Liver (tissue), 9 donors: Measurements from ENCODE around the gene CLK3. TPM values are rescaled to one million over a fixed set of nuclear protein-coding genes. Genes with fewer than 3 reads are reported as not detected.

ENCODE experiments used
- DNase-seq: peaks from one replicate; pipeline ENCODE4 v3.0.0-alpha.2; 2017; ENCODE audit warnings: low spot score
- H3K27ac ChIP-seq, 2 donors: one replicate each; pipeline ENCODE4 v1.7.0; 2013; ENCODE audit warnings: inconsistent platforms in 2 of 2, low read length in 2 of 2, control low read depth in 1 of 2, low read depth in 1 of 2, mild to moderate bottlenecking in 1 of 2
- H3K27me3 ChIP-seq, 4 donors: one replicate each; pipeline versions ENCODE4 v1.6.1 to v1.7.0; 2013; ENCODE audit warnings: low read length in 3 of 4, inconsistent platforms in 1 of 4, mild to moderate bottlenecking in 1 of 4, moderate library complexity in 1 of 4; ENCODE audit not compliant: control insufficient read depth in 4 of 4, insufficient read depth in 4 of 4
- H3K36me3 ChIP-seq, 4 donors: one replicate each; pipeline versions ENCODE4 v1.6.1 to v1.7.0; 2013; ENCODE audit warnings: low read length in 3 of 4, mild to moderate bottlenecking in 3 of 4, low read depth in 1 of 4, moderate library complexity in 1 of 4; ENCODE audit not compliant: control insufficient read depth in 4 of 4, insufficient read depth in 3 of 4
- H3K4me1 ChIP-seq, 4 donors: one replicate each; pipeline versions ENCODE4 v1.6.1 to v1.7.0; 2013; ENCODE audit warnings: low read length in 3 of 4, mild to moderate bottlenecking in 3 of 4, moderate library complexity in 1 of 4; ENCODE audit not compliant: control insufficient read depth in 4 of 4, insufficient read depth in 4 of 4
- H3K4me3 ChIP-seq, 3 donors: one replicate each; pipeline versions ENCODE4 v1.6.1 to v1.7.0; 2013; ENCODE audit warnings: low read length in 3 of 3, control low read depth in 1 of 3, low read depth in 1 of 3, mild to moderate bottlenecking in 1 of 3
- H3K9ac ChIP-seq, 2 donors: one replicate each; pipeline ENCODE4 v1.7.0; 2013; ENCODE audit warnings: low read length in 2 of 2, mild to moderate bottlenecking in 2 of 2, moderate library complexity in 2 of 2, control low read depth in 1 of 2, low read depth in 1 of 2
- H3K9me3 ChIP-seq, 4 donors: one replicate each; pipeline versions ENCODE4 v1.6.1 to v1.7.0; 2013; ENCODE audit warnings: low read length in 3 of 4; ENCODE audit not compliant: control insufficient read depth in 4 of 4
- CTCF ChIP-seq: fragments of 150-350 bp; IDR thresholded peaks from 2 replicates; pipeline ENCODE4 v1.5.1; 2017; ENCODE audit warnings: improper control_type of control experiment, low read depth, low read length; ENCODE audit not compliant: missing input control
- EGR1 ChIP-seq, 2 donors: IDR thresholded peaks; 2 replicates each; pipeline ENCODE4 v1.6.1; 2016 to 2018; ENCODE audit warnings: antibody characterized with exemption in 2 of 2, low read depth in 2 of 2
- FOXA1 ChIP-seq: IDR thresholded peaks from 2 replicates; pipeline ENCODE4 v1.6.1; 2016; ENCODE audit warnings: antibody characterized with exemption
- GABPA ChIP-seq, 2 donors: IDR thresholded peaks in 1 of 2; conservative IDR thresholded peaks in 1 of 2; 2 replicates each; pipeline ENCODE4 v1.6.1; 2016; ENCODE audit warnings: antibody characterized with exemption in 2 of 2, mild to moderate bottlenecking in 1 of 2, moderate library complexity in 1 of 2
- HNF4A ChIP-seq, 2 donors: conservative IDR thresholded peaks; 2 replicates each; pipeline ENCODE4 v1.6.1; 2016; ENCODE audit warnings: antibody characterized with exemption in 2 of 2, mild to moderate bottlenecking in 2 of 2
- HNF4G ChIP-seq: IDR thresholded peaks from 2 replicates; pipeline ENCODE4 v1.6.1; 2016; ENCODE audit warnings: antibody characterized with exemption
- JUND ChIP-seq, 2 donors: IDR thresholded peaks; 2 replicates each; pipeline ENCODE4 v1.6.1; 2016; ENCODE audit warnings: antibody characterized with exemption in 2 of 2
- NR2F2 ChIP-seq: IDR thresholded peaks from 2 replicates; pipeline ENCODE4 v1.6.1; 2016; ENCODE audit warnings: antibody characterized with exemption
- RAD21 ChIP-seq, 2 donors: IDR thresholded peaks; 2 replicates each; pipeline ENCODE4 v1.6.1; 2016; ENCODE audit warnings: antibody characterized with exemption in 2 of 2, mild to moderate bottlenecking in 2 of 2
- REST ChIP-seq: IDR thresholded peaks from 2 replicates; pipeline ENCODE4 v1.6.1; 2016; ENCODE audit warnings: antibody characterized with exemption, mild to moderate bottlenecking
- RXRA ChIP-seq, 2 donors: IDR thresholded peaks; 2 replicates each; pipeline ENCODE4 v1.6.1; 2017 to 2018; ENCODE audit warnings: antibody characterized with exemption in 2 of 2, mild to moderate bottlenecking in 1 of 2
- SP1 ChIP-seq: IDR thresholded peaks from 2 replicates; pipeline ENCODE4 v1.6.1; 2018; ENCODE audit warnings: antibody characterized with exemption, mild to moderate bottlenecking
- YY1 ChIP-seq: IDR thresholded peaks from 2 replicates; pipeline ENCODE4 v1.6.1; 2016; ENCODE audit warnings: antibody characterized with exemption, mild to moderate bottlenecking
- ZBTB33 ChIP-seq: IDR thresholded peaks from 2 replicates; pipeline ENCODE4 v1.6.1; 2016; ENCODE audit warnings: antibody characterized with exemption
- WGBS: extraction: QIAGEN DNeasy Blood & Tissue Kit; methylation state at CpG from one replicate; pipeline ENCODE4 v1.1.7; 2013; 5-methylcytosine and 5-hydroxymethylcytosine counted together
- polyA plus RNA-seq, 2 donors: library from polyadenylated mRNA; stranded (reverse) in 1 of 2; unstranded in 1 of 2; fragments of 200-250 nt in 1 of 2; fragments of >200 nt in 1 of 2; fragmentation: Nextera tagmentation in 1 of 2; extraction: Ambion mirVana in 1 of 2; gene quantifications; one replicate each; pipeline versions ENCODE4 v1.2.1 to v1.2.3, GENCODE V29; 2013 to 2015
- total RNA-seq, 2 donors: library from RNA; depleted of rRNA; stranded (reverse); fragments of >200 nt; gene quantifications; one replicate each; pipeline ENCODE4 v1.2.3, GENCODE V29; 2014
- TF ChIP-seq, protein P1 (sequence below): IDR thresholded peaks from 2 replicates; pipeline ENCODE4 v1.6.1; 2016; ENCODE audit warnings: antibody characterized with exemption
- donor health status: healthy.
- donor health status: healthy.
- donor health status: healthy.
- donor health status: healthy.
- donor health status: healthy.

The CLK3 gene
- total and polyA plus RNA-seq, 4 donors, result 20.1 to 66.8 (median 28.4) TPM

DNA sequence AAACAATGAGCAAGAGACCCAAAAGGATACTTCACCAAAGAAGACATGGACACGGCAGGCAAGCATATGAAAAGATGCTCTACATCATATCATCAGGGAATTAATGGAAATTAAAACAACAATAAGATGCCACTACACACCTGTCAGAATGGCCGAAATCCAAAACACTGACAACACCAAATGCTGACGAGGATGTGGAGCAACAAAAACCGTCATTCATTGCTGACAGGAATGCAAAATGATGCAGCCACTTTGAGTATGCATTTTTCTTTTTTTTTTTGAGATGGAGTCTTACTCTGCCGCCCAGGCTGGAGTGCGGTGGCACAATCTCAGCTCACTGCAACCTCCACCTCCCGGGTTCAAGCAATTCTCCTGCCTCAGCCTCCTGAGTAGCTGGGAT, 61.2 kb downstream of the CLK3 start:
- H3K9me3 ChIP-seq, result no peaks in the 10 kb centered on the region
- no peak overlapping the region for H3K9ac ChIP-seq
- no peaks in the 10 kb centered on the region for H3K27me3 ChIP-seq
- no peak overlapping the region for H3K4me3 ChIP-seq
- H3K27ac ChIP-seq, result no peak overlapping the region
- TF ChIP-seq JUND (IDR thresholded peaks at IDR 0.05), result no peak
- no peak for TF ChIP-seq REST
- TF ChIP-seq SP1, result no peak
- no peak for TF ChIP-seq HNF4A (conservative IDR thresholded peaks at IDR 0.05)
- TF ChIP-seq NR2F2, result no peak
- no peak for TF ChIP-seq CTCF
- no peak for TF ChIP-seq FOXA1
- no peak for TF ChIP-seq ZBTB33
- TF ChIP-seq, protein P1, sequence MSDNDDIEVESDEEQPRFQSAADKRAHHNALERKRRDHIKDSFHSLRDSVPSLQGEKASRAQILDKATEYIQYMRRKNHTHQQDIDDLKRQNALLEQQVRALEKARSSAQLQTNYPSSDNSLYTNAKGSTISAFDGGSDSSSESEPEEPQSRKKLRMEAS, result no peak
- no peak for TF ChIP-seq GABPA (IDR thresholded peaks at IDR 0.05 in 1 of 2, conservative IDR thresholded peaks at IDR 0.05 in 1 of 2)
- TF ChIP-seq HNF4G, result no peak
- no peak for TF ChIP-seq RAD21 (IDR thresholded peaks at IDR 0.05)
- TF ChIP-seq EGR1 (IDR thresholded peaks at IDR 0.05; ENCODE audit: low read depth in 2 of 2), result no peak
- no peak for TF ChIP-seq YY1
- no peak for TF ChIP-seq RXRA (IDR thresholded peaks at IDR 0.05)
- 97% methylated on average over 7 of the region's 7 CpGs for WGBS
- peaks cover 1 to 14% (median 6%) of the 10 kb centered on the region in 4 donors for H3K36me3 ChIP-seq
- DNase-seq, result no peak
- peaks cover 0 to 1% (median 0%) of the 10 kb centered on the region in 4 donors for H3K4me1 ChIP-seq

Other genes with a start within 250 kb of the CLK3 start
- gene CYP11A1, start 248.2 kb upstream of the CLK3 start, total RNA-seq, result 1 to 10 TPM in 1 of 2 donors, under 1 TPM in 1; 0.47 to 2.3 TPM
- 1 to 10 TPM; 1.5 to 2.2 TPM for gene CYP11A1, start 248.2 kb upstream of the CLK3 start, polyA plus RNA-seq
- gene SEMA7A, start 181.9 kb upstream of the CLK3 start, total RNA-seq, result 10 to 100 TPM in 1 of 2 donors, 1 to 10 TPM in 1; 1.4 to 18.1 TPM
- gene SEMA7A, start 181.9 kb upstream of the CLK3 start, polyA plus RNA-seq, result 1 to 10 TPM in 1 of 2 donors, under 1 TPM in 1; 0.14 to 1.4 TPM
- 10 to 100 TPM; 12.7 to 17.6 TPM for gene UBL7, start 154.7 kb upstream of the CLK3 start, total RNA-seq
- 10 to 100 TPM; 18.9 to 19.5 TPM for gene UBL7, start 154.7 kb upstream of the CLK3 start, polyA plus RNA-seq
- gene ARID3B, start 74.6 kb upstream of the CLK3 start, total RNA-seq, result 1 to 10 TPM; 3.6 to 6.6 TPM
- 1 to 10 TPM; 1.4 to 1.8 TPM for gene ARID3B, start 74.6 kb upstream of the CLK3 start, polyA plus RNA-seq
- 1 to 10 TPM; 7.5 to 9.5 TPM for gene EDC3, start 80.2 kb downstream of the CLK3 start, total RNA-seq
- 1 to 10 TPM; 5.8 to 7.4 TPM for gene EDC3, start 80.2 kb downstream of the CLK3 start, polyA plus RNA-seq
- gene CYP1A1, start 109.7 kb downstream of the CLK3 start, total RNA-seq, result 1 to 10 TPM in 1 of 2 donors, under 1 TPM in 1; 0.19 to 4.4 TPM
- 1 to 10 TPM; 1.0 to 1.4 TPM for gene CYP1A1, start 109.7 kb downstream of the CLK3 start, polyA plus RNA-seq
- 10 to 100 TPM in 1 of 2 donors, not detected in 1; 32.5 TPM for gene CYP1A2, start 133.0 kb downstream of the CLK3 start, total RNA-seq
- gene CYP1A2, start 133.0 kb downstream of the CLK3 start, polyA plus RNA-seq, result 10 to 100 TPM; 21.8 to 31.7 TPM
- 10 to 100 TPM; 19.0 to 41.7 TPM for gene CSK, start 166.2 kb downstream of the CLK3 start, total RNA-seq
- gene CSK, start 166.2 kb downstream of the CLK3 start, polyA plus RNA-seq, result 10 to 100 TPM in 1 of 2 donors, 1 to 10 TPM in 1; 6.9 to 29.3 TPM
- under 1 TPM in 1 of 2 donors, not detected in 1; 0.08 TPM for gene LMAN1L, start 197.0 kb downstream of the CLK3 start, total RNA-seq
- gene LMAN1L, start 197.0 kb downstream of the CLK3 start, polyA plus RNA-seq, result not detected
- not detected for gene CPLX3, start 210.8 kb downstream of the CLK3 start, total RNA-seq
- gene CPLX3, start 210.8 kb downstream of the CLK3 start, polyA plus RNA-seq, result not detected
- 10 to 100 TPM; 15.4 to 35.5 TPM for gene ULK3, start 227.3 kb downstream of the CLK3 start, total RNA-seq
- gene ULK3, start 227.3 kb downstream of the CLK3 start, polyA plus RNA-seq, result 10 to 100 TPM; 13.1 to 27.5 TPM